ENCODE measurements around the gene DAGLA.

DNA sequence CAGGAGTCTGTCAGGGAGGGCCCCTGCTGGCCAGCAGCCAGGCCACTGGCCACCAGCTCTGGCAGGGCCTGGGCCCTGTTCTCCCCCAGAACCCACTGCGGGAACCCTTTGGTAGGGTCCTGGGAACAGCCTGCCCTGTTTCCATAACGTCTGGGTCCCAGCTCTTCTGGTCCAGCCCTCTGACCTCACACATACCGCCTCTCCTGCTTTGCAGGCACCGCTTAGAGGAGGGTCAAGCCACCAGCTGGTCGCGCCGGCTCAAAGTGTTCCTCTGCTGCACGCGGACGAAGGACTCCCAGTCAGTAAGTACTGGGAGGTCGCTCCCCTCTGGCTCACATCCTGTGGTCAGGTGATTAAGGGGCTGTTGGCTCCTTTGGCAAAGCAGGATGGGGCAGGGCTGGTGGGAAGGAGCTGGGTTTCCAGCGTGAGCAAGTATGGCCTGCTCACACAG lies 45.6 kb downstream of the DAGLA start:
- TF ChIP-seq, protein P1, sequence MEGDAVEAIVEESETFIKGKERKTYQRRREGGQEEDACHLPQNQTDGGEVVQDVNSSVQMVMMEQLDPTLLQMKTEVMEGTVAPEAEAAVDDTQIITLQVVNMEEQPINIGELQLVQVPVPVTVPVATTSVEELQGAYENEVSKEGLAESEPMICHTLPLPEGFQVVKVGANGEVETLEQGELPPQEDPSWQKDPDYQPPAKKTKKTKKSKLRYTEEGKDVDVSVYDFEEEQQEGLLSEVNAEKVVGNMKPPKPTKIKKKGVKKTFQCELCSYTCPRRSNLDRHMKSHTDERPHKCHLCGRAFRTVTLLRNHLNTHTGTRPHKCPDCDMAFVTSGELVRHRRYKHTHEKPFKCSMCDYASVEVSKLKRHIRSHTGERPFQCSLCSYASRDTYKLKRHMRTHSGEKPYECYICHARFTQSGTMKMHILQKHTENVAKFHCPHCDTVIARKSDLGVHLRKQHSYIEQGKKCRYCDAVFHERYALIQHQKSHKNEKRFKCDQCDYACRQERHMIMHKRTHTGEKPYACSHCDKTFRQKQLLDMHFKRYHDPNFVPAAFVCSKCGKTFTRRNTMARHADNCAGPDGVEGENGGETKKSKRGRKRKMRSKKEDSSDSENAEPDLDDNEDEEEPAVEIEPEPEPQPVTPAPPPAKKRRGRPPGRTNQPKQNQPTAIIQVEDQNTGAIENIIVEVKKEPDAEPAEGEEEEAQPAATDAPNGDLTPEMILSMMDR (IDR thresholded peaks at IDR 0.05), result no peak
- no peak for TF ChIP-seq EZH2 (IDR thresholded peaks at IDR 0.05; ENCODE audit: borderline replicate concordance, insufficient read depth, low read depth, low read length, poor library complexity, severe bottlenecking)
